ENCODE results near the gene PKD2. TPM values are rescaled to one million over a fixed set of nuclear protein-coding genes. Genes with fewer than 3 reads are reported as not detected.

PKD2 gene
- 6.3 TPM for polyA plus RNA-seq (2012; ENCODE audit: insufficient read depth, insufficient read length, low read depth)

DNA sequence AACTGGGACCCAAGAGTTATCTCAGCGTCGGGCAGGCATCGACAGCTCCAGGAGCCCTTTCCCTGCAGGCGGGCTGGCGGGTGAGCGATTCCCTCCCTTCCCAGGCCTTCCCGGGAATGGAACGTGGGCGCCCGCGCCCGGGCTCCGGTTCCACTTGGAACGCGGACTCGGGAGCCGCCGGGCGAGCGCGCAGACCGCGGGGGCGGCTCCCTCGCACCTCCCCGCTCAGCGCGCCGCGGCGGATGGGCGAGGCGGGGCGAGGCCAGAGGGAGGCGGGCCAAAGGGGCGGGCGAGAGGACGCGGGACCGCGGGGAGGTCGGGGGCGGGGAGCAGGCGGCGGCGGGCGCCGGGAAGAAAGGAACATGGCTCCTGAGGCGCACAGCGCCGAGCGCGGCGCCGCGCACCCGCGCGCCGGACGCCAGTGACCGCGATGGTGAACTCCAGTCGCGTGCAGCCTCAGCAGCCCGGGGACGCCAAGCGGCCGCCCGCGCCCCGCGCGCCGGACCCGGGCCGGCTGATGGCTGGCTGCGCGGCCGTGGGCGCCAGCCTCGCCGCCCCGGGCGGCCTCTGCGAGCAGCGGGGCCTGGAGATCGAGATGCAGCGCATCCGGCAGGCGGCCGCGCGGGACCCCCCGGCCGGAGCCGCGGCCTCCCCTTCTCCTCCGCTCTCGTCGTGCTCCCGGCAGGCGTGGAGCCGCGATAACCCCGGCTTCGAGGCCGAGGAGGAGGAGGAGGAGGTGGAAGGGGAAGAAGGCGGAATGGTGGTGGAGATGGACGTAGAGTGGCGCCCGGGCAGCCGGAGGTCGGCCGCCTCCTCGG is at the start of gene PKD2:
PKD2 (plus strand) TSS at position 332 of the 818 bp plus-strand sequence; CDS start at position 431, 99 bp downstream.
- Histone ChIP-seq H3K4me3 (ENCODE audit: low read depth, low read length) (peak within 1 kb of the TSS; percentile 64), H3K27me3 (no peaks in the 10 kb centered on the region; the same call in 1 of the 2 replicates), H3K9me3 (no peaks in the 10 kb centered on the region), H3K4me1 (no peaks in the 10 kb centered on the region), H3K36me3 (no peaks in the 10 kb centered on the region)
- TF ChIP-seq, protein P1, sequence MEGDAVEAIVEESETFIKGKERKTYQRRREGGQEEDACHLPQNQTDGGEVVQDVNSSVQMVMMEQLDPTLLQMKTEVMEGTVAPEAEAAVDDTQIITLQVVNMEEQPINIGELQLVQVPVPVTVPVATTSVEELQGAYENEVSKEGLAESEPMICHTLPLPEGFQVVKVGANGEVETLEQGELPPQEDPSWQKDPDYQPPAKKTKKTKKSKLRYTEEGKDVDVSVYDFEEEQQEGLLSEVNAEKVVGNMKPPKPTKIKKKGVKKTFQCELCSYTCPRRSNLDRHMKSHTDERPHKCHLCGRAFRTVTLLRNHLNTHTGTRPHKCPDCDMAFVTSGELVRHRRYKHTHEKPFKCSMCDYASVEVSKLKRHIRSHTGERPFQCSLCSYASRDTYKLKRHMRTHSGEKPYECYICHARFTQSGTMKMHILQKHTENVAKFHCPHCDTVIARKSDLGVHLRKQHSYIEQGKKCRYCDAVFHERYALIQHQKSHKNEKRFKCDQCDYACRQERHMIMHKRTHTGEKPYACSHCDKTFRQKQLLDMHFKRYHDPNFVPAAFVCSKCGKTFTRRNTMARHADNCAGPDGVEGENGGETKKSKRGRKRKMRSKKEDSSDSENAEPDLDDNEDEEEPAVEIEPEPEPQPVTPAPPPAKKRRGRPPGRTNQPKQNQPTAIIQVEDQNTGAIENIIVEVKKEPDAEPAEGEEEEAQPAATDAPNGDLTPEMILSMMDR (IDR thresholded peaks at IDR 0.05; ENCODE audit: low read depth, low read length), result no peak
- DNase-seq, result peak; percentile 86

DNA sequence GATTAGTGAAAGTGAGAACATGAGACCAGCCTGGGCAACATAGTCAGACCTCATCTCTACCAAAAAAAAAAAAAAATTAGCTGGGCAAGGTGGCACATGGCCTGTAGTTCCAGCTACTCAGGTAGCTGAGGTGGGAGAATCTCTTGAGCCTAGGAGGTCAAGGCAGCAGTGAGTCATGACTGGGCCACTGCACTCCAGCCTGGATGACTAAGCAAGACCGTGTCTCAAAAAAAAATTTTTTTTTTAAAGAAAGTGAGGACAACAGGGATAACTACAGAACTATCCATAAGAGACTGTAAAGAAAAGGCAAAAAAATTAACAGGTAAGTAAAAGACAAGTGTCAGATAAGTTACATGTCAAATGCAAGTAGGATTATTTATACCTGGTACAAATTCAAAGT is 45.4 kb upstream of the PKD2 start:
- no peak for DNase-seq
- H3K36me3 ChIP-seq, result no peaks in the 10 kb centered on the region
- peaks cover 12% of the 10 kb centered on the region for H3K27me3 ChIP-seq
- no peaks in the 10 kb centered on the region for H3K9me3 ChIP-seq
- no peaks in the 10 kb centered on the region for H3K4me1 ChIP-seq
- TF ChIP-seq, protein P1 (IDR thresholded peaks at IDR 0.05; ENCODE audit: low read depth, low read length), result no peak
- no peak overlapping the region for H3K4me3 ChIP-seq (ENCODE audit: low read depth, low read length)

DNA sequence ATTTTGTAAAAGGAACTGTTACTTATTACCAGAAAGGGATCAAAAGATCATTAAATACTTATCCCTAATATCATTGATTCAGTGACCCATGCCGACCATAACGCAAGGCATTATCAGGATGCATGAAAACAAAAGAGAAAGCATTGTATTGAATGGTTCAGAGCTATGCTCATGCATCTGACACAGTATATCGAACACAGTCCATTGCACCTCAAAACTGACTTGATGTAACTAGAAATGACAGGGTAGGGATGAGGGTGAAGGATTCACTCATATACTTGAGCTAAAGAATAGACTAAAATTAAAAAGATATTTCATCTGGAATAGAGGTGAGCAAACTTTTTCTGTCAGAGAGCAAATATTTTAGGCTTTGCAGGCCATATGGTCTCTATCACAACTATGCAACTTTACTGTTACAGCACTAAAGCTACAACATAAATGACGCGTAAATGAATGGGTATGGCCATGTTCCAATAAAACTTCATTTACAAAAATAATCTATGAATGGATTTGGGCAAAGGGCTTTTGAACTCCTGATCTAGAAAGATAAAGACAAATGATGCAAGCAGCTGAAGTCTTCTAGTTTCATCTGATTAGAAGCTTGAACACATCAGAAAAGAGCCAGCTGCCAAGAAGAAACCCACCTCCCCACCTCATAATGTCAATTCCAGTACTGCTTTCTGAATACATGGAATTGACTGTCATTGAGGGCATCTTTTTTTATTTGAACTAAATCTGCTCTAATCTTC is 44.9 kb upstream of the PKD2 start:
- no peak for DNase-seq
- TF ChIP-seq, protein P1 (IDR thresholded peaks at IDR 0.05; ENCODE audit: low read depth, low read length), result no peak
- no peak overlapping the region for H3K4me3 ChIP-seq (ENCODE audit: low read depth, low read length)
- H3K9me3 ChIP-seq, result no peaks in the 10 kb centered on the region
- no peaks in the 10 kb centered on the region for H3K4me1 ChIP-seq
- H3K36me3 ChIP-seq, result no peaks in the 10 kb centered on the region
- H3K27me3 ChIP-seq, result peaks cover 17% of the 10 kb centered on the region

DNA sequence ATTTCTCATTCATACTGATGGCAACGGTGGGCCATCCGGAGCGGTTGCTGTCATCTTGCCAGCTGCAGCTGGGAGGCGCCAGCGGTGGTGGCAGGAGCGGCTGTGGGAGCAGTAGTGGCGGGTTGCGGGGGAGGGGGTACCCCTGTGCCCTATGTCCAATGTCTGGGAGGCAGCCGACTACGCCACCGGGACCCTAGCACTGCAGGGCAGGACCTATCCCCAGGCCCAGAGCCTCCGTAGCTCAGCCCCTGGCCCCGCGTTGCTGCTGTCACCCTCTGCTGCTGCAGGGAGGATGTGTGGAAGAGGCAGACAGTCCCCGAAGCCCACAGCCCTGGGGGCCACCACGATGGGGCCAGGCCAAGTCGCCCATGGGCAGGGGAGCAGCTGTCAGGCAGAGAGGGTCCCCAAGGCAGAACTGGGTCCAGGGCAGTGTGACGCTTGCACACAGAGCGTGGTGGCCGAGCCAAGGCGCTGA is 41.9 kb upstream of the PKD2 start:
- H3K4me1 ChIP-seq, result no peaks in the 10 kb centered on the region
- H3K4me3 ChIP-seq (ENCODE audit: low read depth, low read length), result no peak overlapping the region
- H3K9me3 ChIP-seq, result no peaks in the 10 kb centered on the region
- no peaks in the 10 kb centered on the region for H3K36me3 ChIP-seq
- peaks cover 22% of the 10 kb centered on the region for H3K27me3 ChIP-seq
- peak; percentile 7 for DNase-seq
- TF ChIP-seq, protein P1 (IDR thresholded peaks at IDR 0.05; ENCODE audit: low read depth, low read length), result no peak; the same call in 1 of the 2 replicates

DNA sequence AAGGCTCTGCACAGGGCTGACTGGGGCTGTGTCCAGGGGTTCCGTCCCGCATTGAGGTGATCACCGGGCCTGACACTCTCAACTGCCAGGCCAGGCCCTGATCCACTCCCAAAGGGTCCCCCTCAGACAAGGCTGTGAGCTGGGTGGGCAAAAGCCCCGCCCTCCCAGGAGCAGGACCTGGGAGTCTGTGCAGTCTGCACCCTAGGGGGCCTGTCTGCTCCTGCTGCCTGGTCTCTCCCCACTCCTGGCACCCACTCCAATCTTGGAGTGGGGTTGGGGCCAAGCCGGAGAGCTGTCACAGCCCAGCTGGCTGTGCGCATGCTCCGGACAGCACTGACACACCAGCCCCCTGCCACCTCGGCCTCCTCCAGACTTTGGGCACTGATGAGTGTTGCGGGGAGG is 41.3 kb upstream of the PKD2 start:
- no peak overlapping the region for H3K4me3 ChIP-seq (ENCODE audit: low read depth, low read length)
- no peaks in the 10 kb centered on the region for H3K9me3 ChIP-seq
- H3K36me3 ChIP-seq, result no peaks in the 10 kb centered on the region
- H3K4me1 ChIP-seq, result no peaks in the 10 kb centered on the region
- TF ChIP-seq, protein P1 (IDR thresholded peaks at IDR 0.05; ENCODE audit: low read depth, low read length), result no peak
- peaks cover 23% of the 10 kb centered on the region for H3K27me3 ChIP-seq
- DNase-seq, result no peak
